Body of pancreas (tissue), 4 donors: ENCODE results near the gene GTPBP3.
"Not testable (repeated sequence)": the region's sequence is repeated elsewhere in the genome, so short reads cannot be mapped to it uniquely, and the experiment has no call there.

Experiments
- POLR2A ChIP-seq, 3 donors: fragments of 450-650 bp; IDR thresholded peaks; one replicate each; pipeline ENCODE4 v1.6.1; 2016; ENCODE audit warnings: antibody characterized with exemption in 3 of 3, mild to moderate bottlenecking in 2 of 3
- TF ChIP-seq, protein P1 (sequence below), 7 experiments: fragments of 450-650 bp in 4 of 7; fragments of 200-600 bp in 3 of 7; sonication (generic) in 3 of 7; IDR thresholded peaks; one replicate each; pipeline ENCODE4 v1.5.1; 2016 to 2019; ENCODE audit warnings: antibody characterized with exemption in 7 of 7

DNA sequence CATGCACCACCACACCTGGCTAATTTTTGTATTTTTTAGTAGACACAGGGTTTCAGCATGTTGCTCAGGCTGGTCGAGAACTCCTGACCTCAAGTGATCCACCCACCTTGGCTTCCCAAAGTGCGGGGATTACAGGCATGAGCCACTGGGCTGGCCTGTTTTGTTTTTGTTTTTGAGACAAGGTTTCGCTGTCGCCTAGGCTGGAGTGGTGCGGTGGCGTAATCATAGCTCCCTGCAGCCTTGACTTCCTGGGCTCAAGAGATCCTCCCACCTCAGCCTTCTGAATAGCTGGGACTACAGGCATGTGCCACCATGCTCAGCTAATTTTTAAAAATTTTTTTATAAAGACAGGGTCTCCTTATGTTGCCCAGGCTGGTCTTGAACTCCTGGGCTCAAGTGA is 41.8 kb upstream of the GTPBP3 start:
- TF ChIP-seq, protein P1, sequence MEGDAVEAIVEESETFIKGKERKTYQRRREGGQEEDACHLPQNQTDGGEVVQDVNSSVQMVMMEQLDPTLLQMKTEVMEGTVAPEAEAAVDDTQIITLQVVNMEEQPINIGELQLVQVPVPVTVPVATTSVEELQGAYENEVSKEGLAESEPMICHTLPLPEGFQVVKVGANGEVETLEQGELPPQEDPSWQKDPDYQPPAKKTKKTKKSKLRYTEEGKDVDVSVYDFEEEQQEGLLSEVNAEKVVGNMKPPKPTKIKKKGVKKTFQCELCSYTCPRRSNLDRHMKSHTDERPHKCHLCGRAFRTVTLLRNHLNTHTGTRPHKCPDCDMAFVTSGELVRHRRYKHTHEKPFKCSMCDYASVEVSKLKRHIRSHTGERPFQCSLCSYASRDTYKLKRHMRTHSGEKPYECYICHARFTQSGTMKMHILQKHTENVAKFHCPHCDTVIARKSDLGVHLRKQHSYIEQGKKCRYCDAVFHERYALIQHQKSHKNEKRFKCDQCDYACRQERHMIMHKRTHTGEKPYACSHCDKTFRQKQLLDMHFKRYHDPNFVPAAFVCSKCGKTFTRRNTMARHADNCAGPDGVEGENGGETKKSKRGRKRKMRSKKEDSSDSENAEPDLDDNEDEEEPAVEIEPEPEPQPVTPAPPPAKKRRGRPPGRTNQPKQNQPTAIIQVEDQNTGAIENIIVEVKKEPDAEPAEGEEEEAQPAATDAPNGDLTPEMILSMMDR (IDR thresholded peaks at IDR 0.05): not testable (repeated sequence)
- not testable (repeated sequence) for TF ChIP-seq POLR2A (IDR thresholded peaks at IDR 0.05)
